Effector memory CD8-positive, alpha-beta T cell (primary cell): ENCODE results near the gene GIPC1.
A peak's percentile ranks its signal among the peaks of the same experiment; 100 is the strongest.

Experiments used
- ATAC-seq: fragments of 150-1000 bp; cut with Tn5 transposase; replicated peaks from 2 replicates; pipeline ENCODE4 v1.10.0; 2021; ENCODE audit warnings: mild to moderate bottlenecking, moderate library complexity
- DNase-seq, 3 experiments: peaks; one replicate each; pipeline ENCODE4 v3.0.0; 2021
- H3K27ac Mint-ChIP-seq, 2 donors: one replicate each; pipeline ENCODE4 v1.8.0; 2022; ENCODE audit warnings: mild to moderate bottlenecking in 2 of 2, mixed read lengths in 2 of 2, moderate library complexity in 2 of 2
- H3K27me3 Mint-ChIP-seq, 2 donors: one replicate each; pipeline ENCODE4 v1.8.0; 2022; ENCODE audit warnings: mixed read lengths in 2 of 2
- H3K36me3 Mint-ChIP-seq: one replicate; pipeline ENCODE4 v1.8.0; 2022; ENCODE audit warnings: mild to moderate bottlenecking, moderate library complexity, mixed read lengths; ENCODE audit not compliant: insufficient read depth
- H3K4me1 Mint-ChIP-seq, 2 donors: one replicate each; pipeline ENCODE4 v1.8.0; 2022; ENCODE audit warnings: low read depth in 2 of 2, mixed read lengths in 2 of 2
- H3K4me3 Mint-ChIP-seq, 2 donors: one replicate each; pipeline ENCODE4 v1.8.0; 2022; ENCODE audit warnings: mild to moderate bottlenecking in 2 of 2, mixed read lengths in 2 of 2, moderate library complexity in 2 of 2
- H3K9me3 Mint-ChIP-seq, 2 donors: one replicate each; pipeline ENCODE4 v1.8.0; 2022; ENCODE audit warnings: mixed read lengths in 2 of 2

Gene GIPC1

DNA sequence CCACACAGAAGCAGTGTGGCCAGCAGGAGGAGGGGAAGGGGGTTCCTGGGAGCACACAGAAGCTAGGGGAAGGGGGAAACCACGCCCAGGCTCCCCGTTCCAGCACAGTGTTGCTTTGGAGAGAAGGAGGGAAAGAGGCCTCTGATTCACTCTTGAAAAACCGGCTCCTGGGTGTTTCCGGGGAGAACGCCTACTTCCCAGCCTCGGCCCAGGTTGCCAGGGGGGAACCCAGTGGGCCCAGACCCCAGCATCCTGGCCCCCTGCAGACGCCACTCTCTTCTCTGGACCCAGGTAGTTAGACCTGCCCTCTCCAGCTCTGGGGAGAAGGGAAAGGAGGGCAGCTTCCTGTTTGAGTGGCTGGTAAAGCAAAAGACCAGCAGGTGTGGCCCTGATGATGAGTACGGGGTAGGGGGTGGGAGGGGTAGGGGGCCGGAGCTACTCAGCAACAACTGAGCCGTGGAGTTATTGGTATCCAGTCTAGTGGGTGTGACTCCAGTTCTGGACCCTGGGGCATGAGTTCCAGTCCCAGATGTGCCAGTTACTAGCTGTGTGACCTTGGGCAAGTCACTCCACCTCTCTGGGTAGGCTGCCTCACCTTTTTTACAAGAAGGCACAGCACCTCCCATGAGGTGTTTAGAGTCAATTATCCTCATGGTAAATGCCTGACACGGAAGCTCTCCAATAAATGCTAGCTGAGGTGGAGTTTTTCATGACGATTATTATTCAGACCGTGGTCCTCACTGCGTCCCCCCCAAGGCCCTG, 836 bp downstream of the GIPC1 start:
- Mint-ChIP-seq H3K9me3 (no peaks in the 10 kb centered on the region), H3K27ac (peak overlapping the region; percentile 72 to 82), H3K27me3 (no peaks in the 10 kb centered on the region), H3K4me3 (peak overlapping the region; percentile 82 to 83), H3K4me1 (peaks cover 22 to 23% of the 10 kb centered on the region in 2 donors), H3K36me3 (peaks cover 18% of the 10 kb centered on the region)
- no peak for DNase-seq
- ATAC-seq, result peak; percentile 23

DNA sequence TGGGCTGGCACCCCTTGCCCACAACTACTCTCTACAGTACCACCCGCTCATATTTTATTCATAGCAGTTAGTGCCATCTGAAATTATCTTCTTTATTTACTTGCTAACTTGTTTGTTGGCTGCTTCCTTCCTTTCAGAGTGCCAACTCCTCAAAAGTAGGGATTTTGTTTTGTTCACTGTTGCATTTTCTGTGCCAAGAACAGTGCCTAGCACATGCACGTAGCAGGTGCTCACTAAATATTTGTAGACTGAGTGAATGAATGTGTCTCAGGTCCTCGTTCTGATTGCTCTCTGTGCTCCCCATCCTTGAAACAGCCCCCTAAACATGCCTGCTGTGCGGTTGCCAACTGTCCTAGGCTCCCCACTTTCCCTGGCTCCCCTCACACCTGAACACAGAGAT, 1.5 kb downstream of the GIPC1 start:
- no peak for DNase-seq
- Mint-ChIP-seq H3K4me1 (peaks cover 22 to 23% of the 10 kb centered on the region in 2 donors), H3K36me3 (peaks cover 25% of the 10 kb centered on the region), H3K4me3 (peak overlapping the region; percentile 82 to 83), H3K27me3 (no peaks in the 10 kb centered on the region), H3K27ac (peak overlapping the region; percentile 72 to 82), H3K9me3 (no peaks in the 10 kb centered on the region)
- no peak for ATAC-seq

DNA sequence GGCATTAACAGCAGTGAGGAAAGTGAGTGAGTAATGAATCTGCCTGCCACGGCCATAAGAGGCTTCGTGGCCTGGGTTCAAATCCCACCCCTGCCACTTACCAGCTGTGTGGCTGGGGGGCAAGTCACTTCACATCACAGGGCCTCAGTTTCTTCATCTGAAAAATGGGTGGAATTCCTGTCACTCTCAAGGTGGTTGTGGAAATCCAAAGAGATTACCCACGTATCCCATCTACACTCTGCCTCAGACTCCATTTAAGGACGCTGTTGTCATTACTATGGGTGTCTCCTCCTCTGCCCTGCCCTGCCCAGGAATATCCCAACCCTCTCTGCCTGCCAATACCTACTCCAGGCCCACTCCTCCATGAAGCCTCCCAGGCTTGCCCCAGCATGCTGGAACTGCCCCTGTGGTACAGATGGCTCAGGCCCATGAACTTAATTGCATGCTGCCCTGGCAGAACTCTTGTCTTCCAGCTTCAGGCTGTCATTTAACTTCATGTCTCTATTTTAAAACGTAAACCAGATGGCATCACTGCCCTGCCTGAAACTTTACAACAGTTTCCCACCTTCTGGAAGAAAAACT, 3.1 kb downstream of the GIPC1 start:
- Mint-ChIP-seq H3K4me3 (no peak overlapping the region), H3K27ac (peak overlapping the region; percentile 11 to 45), H3K4me1 (peaks cover 22 to 23% of the 10 kb centered on the region in 2 donors), H3K27me3 (no peaks in the 10 kb centered on the region), H3K9me3 (no peaks in the 10 kb centered on the region), H3K36me3 (peaks cover 31% of the 10 kb centered on the region)
- DNase-seq (no peak), ATAC-seq (no peak)

DNA sequence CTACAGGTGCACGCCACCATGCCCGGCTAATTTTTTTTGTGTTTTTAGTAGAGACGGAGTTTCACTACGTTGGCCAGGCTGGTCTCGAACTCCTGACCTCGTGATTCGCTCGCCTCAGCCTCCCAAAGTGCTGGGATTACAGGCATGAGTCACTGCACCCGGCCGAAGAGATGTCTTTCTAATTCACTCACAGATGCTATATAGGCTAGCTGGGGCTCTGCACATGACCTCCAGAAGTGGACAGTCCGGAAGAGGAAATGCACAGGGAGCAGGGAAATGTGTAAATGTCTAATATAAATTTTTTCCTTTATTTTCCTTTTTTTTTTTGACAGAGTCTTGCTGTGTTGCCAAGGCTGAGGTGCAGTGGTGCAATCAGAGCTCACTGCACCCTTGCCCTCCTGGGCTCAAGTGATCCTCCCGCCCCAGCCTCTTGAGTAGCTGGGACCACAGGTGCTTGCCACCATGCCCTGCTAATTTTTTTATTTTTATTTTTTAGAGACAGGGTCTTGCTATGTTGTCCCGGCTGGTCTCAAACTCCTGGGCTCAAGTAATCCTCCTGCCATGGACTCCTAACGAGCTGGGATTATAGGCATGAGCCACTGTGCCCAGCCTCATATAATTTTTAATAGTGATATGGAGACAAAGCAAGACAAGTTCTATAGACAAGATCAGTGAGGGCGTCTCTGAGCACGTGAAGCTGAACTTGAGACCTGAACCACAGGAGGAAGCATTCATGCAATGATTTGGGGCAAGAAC, 8.4 kb downstream of the GIPC1 start:
- DNase-seq (no peak), ATAC-seq (no peak)
- Mint-ChIP-seq H3K36me3 (peaks cover 27% of the 10 kb centered on the region), H3K4me1 (peaks cover 6 to 7% of the 10 kb centered on the region in 2 donors), H3K9me3 (no peaks in the 10 kb centered on the region), H3K4me3 (no peak overlapping the region), H3K27ac (no peak overlapping the region), H3K27me3 (no peaks in the 10 kb centered on the region)

DNA sequence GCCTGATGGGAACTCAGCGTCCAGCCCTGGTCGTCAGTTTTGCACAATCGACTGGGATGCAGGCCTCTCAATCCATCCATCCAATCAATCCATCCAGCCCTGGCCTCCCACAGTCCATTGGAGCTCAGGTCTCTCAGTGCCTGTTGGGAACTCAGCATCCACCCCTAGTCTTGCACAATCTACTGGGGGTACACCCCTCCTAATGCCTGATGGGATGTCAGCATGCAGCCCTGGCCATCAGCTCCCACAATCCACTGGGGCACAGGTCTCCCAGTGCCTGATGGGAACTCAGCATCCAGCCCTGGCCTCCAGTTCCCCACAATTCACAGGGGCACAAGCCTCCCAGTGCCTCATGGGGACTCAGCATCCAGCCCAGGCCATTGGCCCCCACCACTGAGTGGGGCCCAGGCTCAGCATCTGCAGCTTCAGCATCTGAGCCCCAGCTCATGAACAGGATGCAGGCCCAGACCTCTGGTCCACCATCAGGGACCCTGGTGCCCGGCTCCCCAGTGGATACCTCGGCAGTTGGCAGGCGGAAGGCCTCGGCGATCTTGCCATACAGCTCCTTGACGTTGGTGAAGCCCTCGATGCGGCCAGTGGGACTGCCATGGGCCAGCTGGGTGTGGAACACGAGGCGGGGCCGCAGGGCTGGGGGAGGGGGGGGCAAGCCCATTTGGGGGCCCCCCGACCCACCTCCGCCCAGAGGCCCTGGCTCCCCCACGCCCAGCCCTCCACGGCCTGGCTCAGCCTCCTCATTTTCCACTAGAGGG, 13.6 kb downstream of the GIPC1 start:
- no peaks in the 10 kb centered on the region for H3K9me3 Mint-ChIP-seq
- no peak overlapping the region for H3K4me3 Mint-ChIP-seq
- H3K27me3 Mint-ChIP-seq, result no peaks in the 10 kb centered on the region
- H3K4me1 Mint-ChIP-seq, result peaks cover 10 to 13% of the 10 kb centered on the region in 2 donors
- H3K27ac Mint-ChIP-seq, result no peak overlapping the region
- H3K36me3 Mint-ChIP-seq, result peaks cover 6% of the 10 kb centered on the region
- ATAC-seq (no peak), DNase-seq (no peak)

DNA sequence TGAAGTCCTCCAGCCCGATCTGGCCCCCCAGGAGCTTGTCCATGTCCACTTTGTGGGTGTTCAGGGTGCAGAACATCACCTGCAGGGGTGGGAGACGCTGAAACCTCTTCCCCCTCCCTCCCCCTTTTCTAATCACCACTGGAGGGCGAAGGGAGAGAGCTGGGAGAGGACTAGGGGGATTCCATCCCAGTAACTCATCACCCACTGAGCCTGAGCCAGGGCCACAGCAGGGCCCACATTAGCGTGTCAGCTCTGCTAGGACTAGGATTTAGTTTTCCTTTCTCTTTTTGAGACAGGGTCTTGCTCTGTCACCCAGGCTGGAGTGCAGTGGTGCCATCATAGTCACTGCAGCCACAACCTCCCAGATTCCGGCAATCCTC, 15.2 kb downstream of the GIPC1 start:
- ATAC-seq, result no peak
- H3K27me3 Mint-ChIP-seq, result peaks cover 0 to 14% of the 10 kb centered on the region in 2 donors
- H3K4me3 Mint-ChIP-seq, result peak overlapping the region; percentile 57 to 59
- H3K27ac Mint-ChIP-seq, result no peak overlapping the region
- no peak for DNase-seq
- peaks cover 12 to 19% of the 10 kb centered on the region in 2 donors for H3K4me1 Mint-ChIP-seq
- H3K9me3 Mint-ChIP-seq, result no peaks in the 10 kb centered on the region
- H3K36me3 Mint-ChIP-seq, result peaks cover 9% of the 10 kb centered on the region

DNA sequence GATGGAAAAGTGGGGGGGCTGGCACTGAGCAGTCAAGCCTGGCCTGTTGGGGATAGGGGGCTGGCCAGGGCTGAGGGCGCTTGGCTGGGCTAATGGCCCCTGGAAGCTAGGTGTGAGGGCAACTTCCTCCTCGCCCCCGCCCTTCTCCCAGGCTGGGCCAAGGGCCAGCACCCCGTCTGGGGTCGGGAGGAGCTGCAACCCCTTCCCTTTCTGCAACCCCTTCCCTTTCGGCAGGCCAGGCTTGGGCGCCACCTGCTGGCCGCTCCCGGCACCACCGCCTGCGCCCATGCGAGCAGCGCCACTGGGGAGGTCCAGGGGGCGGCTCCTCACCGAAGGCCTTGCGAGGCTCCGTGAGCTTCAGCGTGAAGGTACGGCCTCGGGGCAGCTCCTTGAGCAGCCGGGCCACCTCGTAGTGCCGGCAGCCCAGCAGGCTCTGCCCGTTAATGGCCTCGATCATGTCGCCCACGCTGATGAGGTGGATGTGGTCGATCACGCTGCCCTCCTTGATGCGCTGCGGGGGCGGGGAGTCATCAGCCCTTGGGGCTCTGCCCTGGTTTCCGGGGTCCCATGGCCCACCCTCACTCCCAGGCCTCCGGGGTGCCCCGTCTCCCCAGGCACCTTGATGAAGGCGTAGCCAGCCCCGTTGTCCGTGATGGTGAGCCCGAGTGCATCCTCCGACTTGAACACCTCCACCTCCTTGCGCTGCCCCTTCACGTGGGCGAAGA, 15.8 kb downstream of the GIPC1 start:
- ATAC-seq, result peak; percentile 63
- H3K4me3 Mint-ChIP-seq, result peak overlapping the region; percentile 57 to 59
- peak; percentile 73 to 81 (median 76) for DNase-seq
- H3K27ac Mint-ChIP-seq, result no peak overlapping the region
- H3K4me1 Mint-ChIP-seq, result peaks cover 16 to 19% of the 10 kb centered on the region in 2 donors
- H3K27me3 Mint-ChIP-seq, result peaks cover under 1 to 20% of the 10 kb centered on the region in 2 donors
- H3K9me3 Mint-ChIP-seq, result no peaks in the 10 kb centered on the region
- H3K36me3 Mint-ChIP-seq, result peaks cover 9% of the 10 kb centered on the region

DNA sequence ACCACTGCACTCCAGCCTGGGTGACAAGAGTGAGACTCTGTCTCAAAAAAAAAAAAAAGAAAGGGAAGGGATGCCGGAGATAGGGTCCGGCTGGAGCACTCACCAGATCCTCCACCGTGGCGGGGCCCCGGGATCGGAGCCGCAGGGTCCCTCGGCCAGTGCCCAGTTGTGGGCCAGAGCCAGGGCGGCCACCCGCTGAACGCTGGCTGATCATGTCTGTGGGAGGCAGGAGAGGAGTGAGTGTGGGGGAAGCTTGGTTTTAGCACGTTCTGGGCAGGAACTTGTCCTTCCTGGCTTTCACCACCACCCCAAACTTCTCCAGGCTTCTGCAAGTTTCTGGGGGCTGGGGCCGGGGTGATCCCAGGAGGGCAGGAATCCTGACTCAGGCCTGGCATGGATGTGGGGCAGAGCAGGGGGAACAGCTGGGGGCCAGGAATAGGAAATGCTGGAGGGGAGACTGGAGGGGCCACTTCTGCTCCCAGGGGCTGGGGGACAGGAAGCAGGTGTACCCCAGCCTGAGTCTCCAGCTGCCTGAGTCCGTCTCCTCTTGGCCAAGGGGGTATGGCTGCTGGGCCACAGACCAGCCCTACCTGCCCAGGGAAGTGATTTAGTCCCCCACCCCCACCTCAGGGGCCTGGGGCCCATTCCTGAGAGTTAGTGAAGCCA, 16.5 kb downstream of the GIPC1 start:
- H3K4me3 Mint-ChIP-seq, result no peak overlapping the region
- no peak overlapping the region for H3K27ac Mint-ChIP-seq
- DNase-seq, result no peak
- H3K9me3 Mint-ChIP-seq, result no peaks in the 10 kb centered on the region
- H3K36me3 Mint-ChIP-seq, result peaks cover 9% of the 10 kb centered on the region
- H3K4me1 Mint-ChIP-seq, result peaks cover 21 to 26% of the 10 kb centered on the region in 2 donors
- ATAC-seq, result no peak
- H3K27me3 Mint-ChIP-seq, result peaks cover 8 to 27% of the 10 kb centered on the region in 2 donors

DNA sequence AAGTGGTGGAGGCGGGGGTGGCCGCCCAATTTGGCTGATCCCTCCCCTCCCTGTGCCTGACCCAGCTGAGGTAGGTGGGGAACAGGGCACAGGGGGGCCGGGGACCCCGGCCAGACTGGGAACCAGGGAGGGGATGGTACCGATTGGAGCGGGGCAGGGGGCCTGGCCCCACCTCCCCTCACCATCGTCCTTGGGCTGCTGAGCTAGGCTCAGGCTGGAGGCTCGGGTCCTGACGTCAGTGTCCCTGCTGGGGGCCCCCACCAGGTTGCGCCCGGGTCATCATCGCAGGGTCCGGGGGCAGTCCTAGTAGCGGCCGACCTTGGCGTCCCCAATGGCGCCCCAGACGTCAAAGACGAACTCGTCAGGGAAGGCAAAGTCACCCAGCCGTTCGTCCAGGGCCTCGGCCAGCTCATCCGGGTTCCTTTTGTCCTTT, 17.8 kb downstream of the GIPC1 start:
- peaks cover 13 to 35% of the 10 kb centered on the region in 2 donors for H3K27me3 Mint-ChIP-seq
- no peak overlapping the region for H3K27ac Mint-ChIP-seq
- no peak for ATAC-seq
- no peak for DNase-seq
- H3K4me1 Mint-ChIP-seq, result peaks cover 21 to 29% of the 10 kb centered on the region in 2 donors
- H3K9me3 Mint-ChIP-seq, result no peaks in the 10 kb centered on the region
- peaks cover 9% of the 10 kb centered on the region for H3K36me3 Mint-ChIP-seq
- H3K4me3 Mint-ChIP-seq, result no peak overlapping the region

DNA sequence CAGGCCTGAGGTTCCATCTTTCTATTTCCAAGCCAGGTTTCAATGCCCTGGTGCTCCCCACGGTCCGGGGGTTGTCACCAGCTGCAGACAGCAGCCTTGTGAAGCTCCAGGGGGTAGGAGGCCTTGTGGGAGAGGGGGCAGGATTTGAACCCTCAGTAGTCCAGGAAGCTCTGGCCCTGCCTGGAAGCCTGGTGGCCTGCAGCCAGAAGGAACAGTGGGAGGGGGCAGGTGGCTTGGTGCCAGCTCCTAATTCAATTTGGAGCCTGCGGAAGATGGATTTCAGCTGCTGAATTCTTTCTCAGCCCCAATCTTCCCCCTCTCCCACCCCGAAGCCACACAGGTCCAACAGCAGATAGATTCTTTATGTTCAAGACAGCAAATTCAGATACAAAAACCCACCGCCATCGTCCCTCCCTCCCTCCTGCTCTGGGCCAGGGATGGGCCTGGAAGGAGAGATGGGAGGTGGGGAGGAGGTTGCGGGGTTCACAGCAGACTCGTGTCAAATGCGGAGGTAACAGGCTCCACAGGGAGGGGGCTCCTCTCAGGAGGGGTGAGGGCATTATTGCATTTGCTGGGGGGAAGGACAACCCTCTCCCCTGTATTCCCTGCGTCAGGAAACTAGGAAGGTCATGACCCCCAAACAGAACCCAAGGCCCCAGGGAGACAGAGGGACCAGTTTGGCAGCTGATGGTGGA, 18.4 kb downstream of the GIPC1 start:
- H3K9me3 Mint-ChIP-seq, result no peaks in the 10 kb centered on the region
- H3K36me3 Mint-ChIP-seq, result peaks cover 9% of the 10 kb centered on the region
- DNase-seq, result no peak
- no peak for ATAC-seq
- peaks cover 26 to 33% of the 10 kb centered on the region in 2 donors for H3K4me1 Mint-ChIP-seq
- H3K4me3 Mint-ChIP-seq, result no peak overlapping the region
- H3K27ac Mint-ChIP-seq, result peak overlapping the region; percentile 51 to 94
- H3K27me3 Mint-ChIP-seq, result peaks cover 18 to 41% of the 10 kb centered on the region in 2 donors

DNA sequence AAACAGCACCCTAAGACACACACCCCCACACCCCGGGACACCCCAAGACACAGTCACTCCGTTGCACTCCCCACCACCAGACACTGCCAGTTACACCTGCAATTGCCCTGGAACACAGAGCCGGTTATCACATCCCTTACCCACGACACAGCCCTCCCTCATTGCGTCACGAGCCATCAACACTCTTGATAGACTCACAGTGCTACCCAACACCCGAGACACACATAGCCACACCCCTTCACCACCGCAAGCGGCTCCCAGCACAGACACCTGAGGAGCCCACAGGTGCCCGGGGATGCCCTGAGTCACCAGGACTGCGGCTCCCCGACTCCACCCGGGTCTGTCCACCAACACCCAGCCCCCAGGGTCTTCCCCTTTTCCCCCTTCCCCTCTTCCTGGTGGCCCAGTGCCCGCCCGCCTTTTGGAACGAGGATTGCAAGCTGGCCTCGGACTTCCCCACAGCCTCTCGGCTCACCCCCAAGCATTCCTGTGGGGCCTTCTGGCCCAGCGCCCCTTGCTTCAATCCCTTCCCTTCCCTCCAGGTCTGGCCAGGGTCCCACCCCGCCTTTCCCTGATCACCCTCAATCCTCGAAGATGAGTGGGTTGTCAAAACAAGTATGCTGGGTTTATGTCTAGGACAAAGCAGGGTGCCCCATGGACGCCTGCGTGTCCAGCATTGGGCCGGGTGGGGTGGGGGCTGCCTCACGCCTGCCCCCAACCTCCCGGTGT, 19.1 kb downstream of the GIPC1 start:
- H3K27ac Mint-ChIP-seq, result peak overlapping the region; percentile 51 to 94
- peaks cover 30 to 41% of the 10 kb centered on the region in 2 donors for H3K4me1 Mint-ChIP-seq
- no peaks in the 10 kb centered on the region for H3K9me3 Mint-ChIP-seq
- H3K27me3 Mint-ChIP-seq, result peaks cover 21 to 45% of the 10 kb centered on the region in 2 donors
- peaks cover 11% of the 10 kb centered on the region for H3K36me3 Mint-ChIP-seq
- peak; percentile 43 to 72 (median 47) for DNase-seq
- peak; percentile 60 for ATAC-seq
- H3K4me3 Mint-ChIP-seq, result peak overlapping the region in 1 of 2 donors; percentile 45
